Liver (tissue), 3 donors: ENCODE results near the gene CAMK1G.

ENCODE experiments used
- CTCF ChIP-seq: fragments of 150-350 bp; IDR thresholded peaks from 2 replicates; pipeline ENCODE4 v1.5.1; 2017; ENCODE audit warnings: improper control_type of control experiment, low read depth, low read length; ENCODE audit not compliant: missing input control
- JUND ChIP-seq, 2 donors: IDR thresholded peaks; 2 replicates each; pipeline ENCODE4 v1.6.1; 2016; ENCODE audit warnings: antibody characterized with exemption in 2 of 2
- SP1 ChIP-seq: IDR thresholded peaks from 2 replicates; pipeline ENCODE4 v1.6.1; 2018; ENCODE audit warnings: antibody characterized with exemption, mild to moderate bottlenecking
- TAF1 ChIP-seq: conservative IDR thresholded peaks from 2 replicates; pipeline ENCODE4 v1.6.1; 2016; ENCODE audit warnings: antibody characterized with exemption, mild to moderate bottlenecking
- ZBTB33 ChIP-seq: IDR thresholded peaks from 2 replicates; pipeline ENCODE4 v1.6.1; 2016; ENCODE audit warnings: antibody characterized with exemption
- TF ChIP-seq, protein P1 (sequence below): IDR thresholded peaks from 2 replicates; pipeline ENCODE4 v1.6.1; 2016; ENCODE audit warnings: antibody characterized with exemption
- donor health status: healthy.
- donor health status: healthy.

DNA sequence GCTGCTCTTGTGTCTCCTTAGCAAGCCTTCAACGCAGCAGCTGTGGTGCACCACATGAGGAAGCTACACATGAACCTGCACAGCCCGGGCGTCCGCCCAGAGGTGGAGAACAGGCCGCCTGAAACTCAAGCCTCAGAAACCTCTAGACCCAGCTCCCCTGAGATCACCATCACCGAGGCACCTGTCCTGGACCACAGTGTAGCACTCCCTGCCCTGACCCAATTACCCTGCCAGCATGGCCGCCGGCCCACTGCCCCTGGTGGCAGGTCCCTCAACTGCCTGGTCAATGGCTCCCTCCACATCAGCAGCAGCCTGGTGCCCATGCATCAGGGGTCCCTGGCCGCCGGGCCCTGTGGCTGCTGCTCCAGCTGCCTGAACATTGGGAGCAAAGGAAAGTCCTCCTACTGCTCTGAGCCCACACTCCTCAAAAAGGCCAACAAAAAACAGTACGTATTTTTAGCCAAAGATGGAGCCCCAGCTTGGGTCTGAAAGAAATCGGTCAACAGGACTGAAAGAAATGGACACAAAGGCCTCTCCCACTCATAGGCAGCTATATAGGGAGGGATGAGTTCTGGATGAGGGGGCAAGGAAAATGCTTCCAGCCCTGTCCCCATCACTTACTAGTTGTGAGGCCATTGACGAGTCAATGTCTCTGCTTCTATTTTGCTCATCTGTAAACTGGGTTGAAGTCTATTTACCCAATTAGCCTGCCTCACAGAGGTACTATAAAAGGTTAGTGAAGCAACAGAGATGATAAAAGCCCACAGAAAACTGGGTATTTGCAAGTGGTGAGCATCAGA lies 28.5 kb downstream of the CAMK1G start:
- TF ChIP-seq CTCF (no peak), ZBTB33 (no peak), TAF1 (no peak), JUND (IDR thresholded peaks at IDR 0.05) (no peak), SP1 (no peak)
- TF ChIP-seq, protein P1, sequence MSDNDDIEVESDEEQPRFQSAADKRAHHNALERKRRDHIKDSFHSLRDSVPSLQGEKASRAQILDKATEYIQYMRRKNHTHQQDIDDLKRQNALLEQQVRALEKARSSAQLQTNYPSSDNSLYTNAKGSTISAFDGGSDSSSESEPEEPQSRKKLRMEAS = no peak
